D721Med (cell line): ENCODE measurements around the gene BRWD1.

Experiments
- DNase-seq: peaks from one replicate; pipeline ENCODE4 v3.0.0; 2011; ENCODE audit warnings: low spot score; ENCODE audit not compliant: insufficient read length
- FAIRE-seq: peaks from 2 replicates; lab custom pipeline; 2011; peaks lifted over from hg19 to GRCh38; lab: Jason Lieb, UNC
- CTCF ChIP-seq: IDR thresholded peaks from 2 replicates; pipeline ENCODE4 v1.5.1; 2012; ENCODE audit warnings: mild to moderate bottlenecking, control low read depth; ENCODE audit not compliant: insufficient read depth; ENCODE audit errors: missing control alignments

The BRWD1 gene

GRCh38 chr21:39189857-39190604, 123.4 kb downstream of the BRWD1 start:
- TF ChIP-seq CTCF, result no peak
- DNase-seq (no peak), FAIRE-seq (peak; percentile 16)

DNA sequence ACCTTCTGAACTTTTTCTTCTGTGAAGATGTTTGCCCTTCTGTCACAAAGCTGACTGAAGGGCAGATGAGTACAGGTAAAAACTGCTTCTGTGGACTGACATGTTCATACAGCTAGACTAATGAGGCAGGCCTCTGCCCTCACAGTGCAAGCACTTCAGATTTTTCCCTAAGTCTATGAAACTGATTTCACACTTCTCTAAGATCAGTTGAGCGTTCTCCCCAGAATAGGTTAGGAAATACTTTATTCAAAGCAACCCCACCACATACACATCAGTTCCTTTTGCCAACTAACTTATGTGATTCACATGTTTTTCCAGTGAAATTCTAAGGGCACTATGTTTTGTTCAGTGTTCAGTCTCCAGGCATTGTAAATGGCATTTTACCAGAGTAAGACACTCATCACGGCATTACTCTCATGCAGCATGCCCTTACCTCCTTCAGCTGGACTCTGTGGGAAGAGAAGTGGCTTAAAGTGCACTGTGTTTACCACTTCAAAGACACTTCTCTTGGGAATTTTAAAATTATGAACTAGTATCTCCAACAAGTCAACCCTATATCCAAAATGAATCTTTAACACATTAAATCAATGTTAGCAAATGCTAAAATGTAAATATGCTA, 124.8 kb downstream of the BRWD1 start:
- no peak for TF ChIP-seq CTCF
- FAIRE-seq, result no peak
- no peak for DNase-seq

- TF ChIP-seq CTCF, result no peak
- no peak for FAIRE-seq
- DNase-seq, result no peak
Observed at GRCh38 chr21:39187141-39187540, 126.3 kb downstream of the BRWD1 start.

DNA sequence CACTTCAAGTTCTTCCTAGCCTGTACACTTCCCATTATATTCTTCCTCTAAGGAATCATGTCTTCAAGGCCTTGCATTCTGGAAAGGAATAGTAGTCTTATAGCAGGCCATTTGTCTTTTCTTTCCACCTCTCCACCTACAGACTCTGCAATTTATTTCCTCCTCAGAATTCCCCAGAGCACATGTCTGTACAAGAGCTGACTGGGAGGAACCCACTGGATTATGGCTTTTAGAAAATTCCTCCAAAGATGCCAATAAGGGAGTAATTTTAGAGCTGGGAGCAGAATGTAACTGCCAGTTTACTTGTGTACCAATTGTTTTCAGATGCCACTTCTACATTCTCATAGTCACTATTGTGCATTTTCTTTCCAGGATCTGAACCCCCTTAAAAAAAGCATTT, 126.8 kb downstream of the BRWD1 start:
- DNase-seq, result no peak
- no peak for TF ChIP-seq CTCF
- no peak for FAIRE-seq

- TF ChIP-seq CTCF, result no peak
- FAIRE-seq, result no peak
- no peak for DNase-seq
Observed at GRCh38 chr21:39185157-39185556, 128.3 kb downstream of the BRWD1 start.

DNA sequence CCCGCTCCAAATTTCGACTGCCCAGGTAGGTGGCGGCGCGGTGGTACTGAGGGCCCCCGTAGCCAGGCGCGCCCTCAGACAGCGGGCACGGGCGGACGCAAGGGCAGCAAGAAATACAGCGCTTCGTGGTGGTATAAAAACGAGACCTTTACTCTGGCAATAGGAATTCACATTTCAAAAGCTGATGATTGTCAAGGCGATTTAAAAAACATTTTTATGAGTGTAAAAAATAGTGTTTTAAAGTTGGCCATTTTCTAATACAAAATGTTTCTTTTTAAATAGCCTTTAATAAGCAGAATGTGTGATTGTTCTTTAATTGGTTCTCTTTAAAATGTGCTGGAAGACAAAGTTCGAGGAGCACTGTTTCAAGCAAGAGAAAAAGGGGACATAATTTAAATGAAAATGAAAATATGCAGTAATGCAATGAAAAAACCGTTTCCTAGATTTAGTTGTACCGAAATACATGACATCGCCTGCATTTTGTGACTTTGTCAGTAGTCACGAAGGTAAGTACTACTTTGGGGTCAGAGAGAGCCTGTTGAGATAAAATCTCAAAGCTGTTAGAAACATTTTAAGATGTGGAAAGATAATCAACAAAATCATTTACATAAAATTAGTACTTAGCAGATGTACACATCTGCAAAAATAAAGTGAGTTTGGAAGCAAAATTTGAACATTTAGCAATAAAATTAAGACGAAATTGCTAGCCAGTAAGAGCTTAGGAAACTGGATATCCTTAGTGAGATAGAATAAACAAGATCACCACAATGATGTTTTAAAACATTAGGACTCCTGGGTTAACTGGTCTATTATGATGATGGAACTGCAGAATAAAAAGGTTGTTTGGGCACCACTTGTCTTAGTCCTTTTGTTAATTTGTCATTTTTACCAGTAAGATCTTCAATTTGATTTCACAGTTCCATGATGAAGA, 129.1 kb downstream of the BRWD1 start:
- FAIRE-seq (no peak), DNase-seq (no peak)
- TF ChIP-seq CTCF, result no peak
